Heart right ventricle (tissue), 16 donors: ENCODE results near the gene GHSR. TPM values are rescaled to one million over a fixed set of nuclear protein-coding genes. Genes with fewer than 3 reads are reported as not detected.

ENCODE experiments used
- ATAC-seq, 8 donors: fragments of 200-7000 bp; cut with Tn5 transposase; one replicate each; pipeline ENCODE4 v1.9.1; 2020; ENCODE audit warnings: mild to moderate bottlenecking in 8 of 8, moderate library complexity in 8 of 8, moderate number of reproducible peaks in 1 of 8
- DNase-seq, 2 donors: peaks; one replicate each; pipeline ENCODE4 v3.0.0-alpha.2; 2020
- H3K27ac ChIP-seq, 10 donors: fragments of 200-600 bp; sonication (generic) in 2 of 10; one replicate each; pipeline versions ENCODE4 v1.5.0 to v1.8.0; 2020 to 2022; ENCODE audit warnings: mild to moderate bottlenecking in 3 of 10
- H3K27me3 ChIP-seq, 7 donors: fragments of 200-600 bp; one replicate each; pipeline ENCODE4 v1.8.0; 2021 to 2022; ENCODE audit warnings: mild to moderate bottlenecking in 2 of 7
- H3K36me3 ChIP-seq, 9 donors: fragments of 200-600 bp; sonication (generic) in 1 of 9; one replicate each; pipeline versions ENCODE4 v1.5.0 to v1.8.0; 2020 to 2022; ENCODE audit warnings: mild to moderate bottlenecking in 2 of 9
- H3K4me1 ChIP-seq, 9 donors: fragments of 200-600 bp; sonication (generic) in 1 of 9; one replicate each; pipeline versions ENCODE4 v1.5.0 to v1.8.0; 2020 to 2022; ENCODE audit warnings: mild to moderate bottlenecking in 4 of 9
- H3K4me3 ChIP-seq, 10 donors: fragments of 200-600 bp; sonication (generic) in 2 of 10; one replicate each; pipeline versions ENCODE4 v1.5.0 to v1.8.0; 2020 to 2022; ENCODE audit warnings: mild to moderate bottlenecking in 7 of 10, moderate library complexity in 2 of 10
- H3K9me3 ChIP-seq, 11 donors: fragments of 200-600 bp in 10 of 11; sonication (generic) in 2 of 11; one replicate each; pipeline versions ENCODE4 v1.5.0 to v1.8.0; 2013 to 2022; ENCODE audit warnings: mild to moderate bottlenecking in 2 of 11, control low read depth in 1 of 11, moderate library complexity in 1 of 11
- CTCF ChIP-seq, 9 donors: fragments of 200-600 bp; sonication (generic) in 2 of 9; IDR thresholded peaks; one replicate each; pipeline versions ENCODE4 v1.5.0 to v1.8.0; 2021 to 2022; ENCODE audit warnings: antibody characterized with exemption in 9 of 9, mild to moderate bottlenecking in 5 of 9, moderate library complexity in 1 of 9
- WGBS, 2 donors: extraction: QIAGEN DNeasy Blood & Tissue Kit; methylation state at CpG; one replicate each; pipeline ENCODE4 v1.1.7; 2013; ENCODE audit warnings: inconsistent platforms in 1 of 2; 5-methylcytosine and 5-hydroxymethylcytosine counted together
- intact Hi-C, 10 donors: fragments of 100-400 bp; cut with DNase I; formaldehyde crosslinking; loops; one replicate each; pipeline versions ENCODE4 v1.11.1 to v1.14.2; 2022
- polyA plus RNA-seq, 2 donors: library from polyadenylated mRNA; stranded (reverse); fragments of 200-250 nt; gene quantifications; one replicate each; pipeline ENCODE4 v1.2.3, GENCODE V29; 2013
- total RNA-seq, 10 donors: library from RNA; stranded (reverse); fragmentation: NEBNext Ultra II Directional in 3 of 10; extraction: Animal tissue kit (Norgen Biotek cat#: 25700) in 3 of 10; gene quantifications; one replicate each; pipeline versions ENCODE4 v1.2.1 to v1.2.4, GENCODE V29; 2021 to 2023
- donor health status: Arrhythmogenic right ventricular cardiomyopathy.
- donor health status: ischemic (EF 13 %, LVEDD 7.1; RV severe dilation, severe dysfunction).
- donor health status: healthy with polysubstance abuse.
- donor health status: DM: no; HTN: yes; CAD: no.
- donor health status: DM: no; HTN: no; CAD: no.
- donor health status: ischemic (EF 25% LVEDD 6.9; RV normal size, moderate dysfunction).
- donor health status: ischemic (EF 25% LVEDD 5.7; RV mildly dilated, moderate dysfunction).
- donor health status: healthy.
- donor health status: DM: yes; HTN: yes; CAD: no.
- donor health status: Ischemic cardiomyopathy.
- donor health status: ischemic (EF 35%, LVEDD 5.7; RV mildly dilated, moderate dysfunction).
- donor health status: nonischemic (EF 11% LVEDD 7.7; RV severe dilation, severe dysfunction).
- donor health status: DM: yes; HTN: yes; CAD: no.
- donor health status: PGD.
- donor health status: ischemic (EF 29% LVEDD 5.4; RV normal size, mild dysfunction).
- donor health status: nonischemic (EF 23%, LVEDD 6.1; RV moderate dilation, normal function).

GHSR gene
- total and polyA plus RNA-seq, 12 donors = not detected

GRCh38 chr3:172467170-172467824, 19.0 kb upstream of the GHSR start:
- Histone ChIP-seq H3K4me3 (no peak overlapping the region), H3K27me3 (no peaks in the 10 kb centered on the region), H3K9me3 (peaks cover 0 to 12% (median 6%) of the 10 kb centered on the region in 11 donors), H3K27ac (no peak overlapping the region), H3K36me3 (no peaks in the 10 kb centered on the region), H3K4me1 (peaks cover 0 to 8% (median 0%) of the 10 kb centered on the region in 9 donors)
- ATAC-seq = no peak
- intact Hi-C loops = loop anchor here in 1 of 10 donors (10.0 kb wide), 1 partner anchor 92 kb away; no protein-coding TSS in a partner anchor
- WGBS, 2 donors = 86 to 96% methylated on average over 2 of the region's 2 CpGs
- no peak for DNase-seq
- TF ChIP-seq CTCF (IDR thresholded peaks at IDR 0.05) = no peak

- no peaks in the 10 kb centered on the region for H3K36me3 ChIP-seq
- H3K4me1 ChIP-seq = peaks cover 0 to 10% (median 0%) of the 10 kb centered on the region in 9 donors
- no peaks in the 10 kb centered on the region for H3K27me3 ChIP-seq
- peaks cover 0 to 6% (median 0%) of the 10 kb centered on the region in 11 donors for H3K9me3 ChIP-seq
- H3K27ac ChIP-seq = no peak overlapping the region
- 85% methylated on average over 4 of the region's 4 CpGs for WGBS, 2 donors
- no peak for ATAC-seq
- TF ChIP-seq CTCF (IDR thresholded peaks at IDR 0.05) = no peak
- DNase-seq = no peak
- intact Hi-C loops = loop anchor here in 1 of 10 donors (10.0 kb wide), 1 partner anchor 92 kb away; no protein-coding TSS in a partner anchor
- no peak overlapping the region for H3K4me3 ChIP-seq
Observed at GRCh38 chr3:172466553-172467130, 18.4 kb upstream of the GHSR start.

GRCh38 chr3:172465281-172465680, 17.0 kb upstream of the GHSR start:
- DNase-seq (no peak), ATAC-seq (no peak)
- intact Hi-C loops = loop anchor here in 1 of 10 donors (10.0 kb wide), 1 partner anchor 90 kb away; no protein-coding TSS in a partner anchor
- Histone ChIP-seq H3K27me3 (no peaks in the 10 kb centered on the region), H3K4me3 (no peak overlapping the region), H3K4me1 (peaks cover 0 to 15% (median 0%) of the 10 kb centered on the region in 9 donors), H3K27ac (no peak overlapping the region), H3K9me3 (no peaks in the 10 kb centered on the region), H3K36me3 (no peaks in the 10 kb centered on the region)
- TF ChIP-seq CTCF (IDR thresholded peaks at IDR 0.05) = no peak

- TF ChIP-seq CTCF (IDR thresholded peaks at IDR 0.05) = no peak
- Histone ChIP-seq H3K36me3 (no peaks in the 10 kb centered on the region), H3K27ac (no peak overlapping the region), H3K4me3 (no peak overlapping the region), H3K4me1 (peaks cover 0 to 15% (median 0%) of the 10 kb centered on the region in 9 donors), H3K9me3 (no peaks in the 10 kb centered on the region), H3K27me3 (no peaks in the 10 kb centered on the region)
- ATAC-seq = no peak
- intact Hi-C loops = loop anchor here in 1 of 10 donors (10.0 kb wide), 1 partner anchor 90 kb away; no protein-coding TSS in a partner anchor
- 85 to 89% methylated on average over 6 of the region's 6 CpGs for WGBS, 2 donors
- DNase-seq = no peak
Observed at GRCh38 chr3:172464306-172464705, 16.1 kb upstream of the GHSR start.
